ENCODE measurements around the gene FAM78A.

Gene FAM78A

GRCh38 chr9:131310833-131311554 lies 34.7 kb upstream of the FAM78A start:
- H3K4me3 ChIP-seq (ENCODE audit: low read depth, low read length): no peak overlapping the region
- H4K12ac ChIP-seq (ENCODE audit: low read depth, low read length): no peak overlapping the region
- no peaks in the 10 kb centered on the region for H3K36me3 ChIP-seq (ENCODE audit: control insufficient read depth in 1 of 2, insufficient read depth in 2 of 2, low read length in 2 of 2)
- no peak overlapping the region for H2BK5ac ChIP-seq (ENCODE audit: low read depth, low read length, poor library complexity)
- no peak overlapping the region for H3K27ac ChIP-seq (ENCODE audit: low read depth, low read length)
- H3K4me1 ChIP-seq (ENCODE audit: control insufficient read depth in 1 of 2, insufficient read depth in 2 of 2, low read length in 2 of 2): peaks cover 0 to 3% of the 10 kb centered on the region in 2 experiments
- no peak overlapping the region for H2BK12ac ChIP-seq (ENCODE audit: low read length)
- H3K14ac ChIP-seq (ENCODE audit: low read length): no peak overlapping the region
- no peak overlapping the region for H3K23ac ChIP-seq (ENCODE audit: low read length)
- no peak overlapping the region for H3K4ac ChIP-seq (ENCODE audit: low read depth, low read length)
- no peak overlapping the region for H2BK120ac ChIP-seq (ENCODE audit: insufficient read depth, low read length, poor library complexity)
- peak in 1 of 2 donors; percentile 50 for DNase-seq
- H3K9me3 ChIP-seq (ENCODE audit: insufficient read depth, low read depth, low read length): peaks cover under 1% of the 10 kb centered on the region
- no peak overlapping the region for H4K8ac ChIP-seq (ENCODE audit: low read depth, low read length)
- H3K4me2 ChIP-seq (ENCODE audit: low read length): no peak overlapping the region
- H2AK5ac ChIP-seq (ENCODE audit: low read length): no peak overlapping the region
- no peaks in the 10 kb centered on the region for H3K79me1 ChIP-seq (ENCODE audit: low read length)
- WGBS (ENCODE audit: extremely low coverage, insufficient coverage, insufficient read length): no CpG with 5 or more reads among the region's 20 CpGs
- no peak overlapping the region for H4K91ac ChIP-seq (ENCODE audit: low read depth, low read length)
- no peak overlapping the region for H3K9ac ChIP-seq (ENCODE audit: low read length)
- no peaks in the 10 kb centered on the region for H3K27me3 ChIP-seq (ENCODE audit: insufficient read depth, low read length)
- H2AFZ ChIP-seq (ENCODE audit: insufficient read depth, low read length, poor library complexity): no peak overlapping the region
- no peak overlapping the region for H3K18ac ChIP-seq (ENCODE audit: low read length)
- no peaks in the 10 kb centered on the region for H3K79me2 ChIP-seq (ENCODE audit: control insufficient read depth, insufficient read depth, low read length, poor library complexity)

- WGBS (ENCODE audit: extremely low coverage, insufficient coverage, insufficient read length): no CpG with 5 or more reads among the region's 18 CpGs
- no peak overlapping the region for H3K23ac ChIP-seq (ENCODE audit: low read length)
- no peak overlapping the region for H2BK120ac ChIP-seq (ENCODE audit: insufficient read depth, low read length, poor library complexity)
- H2BK5ac ChIP-seq (ENCODE audit: low read depth, low read length, poor library complexity): no peak overlapping the region
- H4K91ac ChIP-seq (ENCODE audit: low read depth, low read length): no peak overlapping the region
- peak in 1 of 2 donors; percentile 68 for DNase-seq
- H3K14ac ChIP-seq (ENCODE audit: low read length): no peak overlapping the region
- no peak overlapping the region for H2BK12ac ChIP-seq (ENCODE audit: low read length)
- H2AK5ac ChIP-seq (ENCODE audit: low read length): no peak overlapping the region
- H3K27me3 ChIP-seq (ENCODE audit: insufficient read depth, low read length): no peaks in the 10 kb centered on the region
- H3K36me3 ChIP-seq (ENCODE audit: control insufficient read depth in 1 of 2, insufficient read depth in 2 of 2, low read length in 2 of 2): no peaks in the 10 kb centered on the region
- H3K79me2 ChIP-seq (ENCODE audit: control insufficient read depth, insufficient read depth, low read length, poor library complexity): no peaks in the 10 kb centered on the region
- no peak overlapping the region for H3K4ac ChIP-seq (ENCODE audit: low read depth, low read length)
- H3K9me3 ChIP-seq (ENCODE audit: insufficient read depth, low read depth, low read length): no peaks in the 10 kb centered on the region
- no peak overlapping the region for H4K12ac ChIP-seq (ENCODE audit: low read depth, low read length)
- no peak overlapping the region for H3K4me3 ChIP-seq (ENCODE audit: low read depth, low read length)
- H4K8ac ChIP-seq (ENCODE audit: low read depth, low read length): no peak overlapping the region
- no peak overlapping the region for H3K4me2 ChIP-seq (ENCODE audit: low read length)
- no peaks in the 10 kb centered on the region for H3K79me1 ChIP-seq (ENCODE audit: low read length)
- no peak overlapping the region for H2AFZ ChIP-seq (ENCODE audit: insufficient read depth, low read length, poor library complexity)
- peaks cover 2 to 8% of the 10 kb centered on the region in 2 experiments for H3K4me1 ChIP-seq (ENCODE audit: control insufficient read depth in 1 of 2, insufficient read depth in 2 of 2, low read length in 2 of 2)
- H3K18ac ChIP-seq (ENCODE audit: low read length): no peak overlapping the region
- H3K9ac ChIP-seq (ENCODE audit: low read length): no peak overlapping the region
- H3K27ac ChIP-seq (ENCODE audit: low read depth, low read length): no peak overlapping the region
Observed at GRCh38 chr9:131309530-131310276, 33.4 kb upstream of the FAM78A start.

DNA sequence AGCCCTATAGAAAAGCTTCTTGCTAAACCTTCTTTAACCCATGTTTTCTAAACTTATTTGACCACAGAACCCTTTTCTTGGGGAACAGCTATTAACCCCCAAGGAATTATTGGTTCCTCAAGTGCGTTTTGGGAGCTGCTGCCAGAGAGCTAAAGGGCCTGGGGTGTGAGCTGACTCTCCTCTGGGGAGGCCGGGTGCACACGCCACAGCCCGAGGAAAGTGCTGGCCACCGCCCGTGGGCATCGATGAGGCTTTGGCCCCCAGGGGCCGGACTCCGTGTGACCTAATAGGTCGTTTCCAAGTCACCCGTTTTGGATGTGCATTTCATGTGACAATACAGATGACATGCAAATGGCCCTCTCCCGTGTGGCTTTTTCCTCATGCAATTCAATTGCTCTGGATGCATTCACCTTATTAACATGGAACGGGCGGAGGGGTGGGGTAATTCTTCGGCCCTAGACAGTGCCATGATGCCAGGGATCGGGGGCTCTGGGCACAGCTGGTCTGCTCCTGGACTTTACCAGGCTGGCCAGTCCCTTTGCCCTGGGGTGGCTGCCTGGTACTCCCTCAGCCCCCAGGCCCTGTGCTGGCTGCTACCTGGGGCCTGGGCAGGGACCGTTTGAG lies 32.7 kb upstream of the FAM78A start:
- H3K23ac ChIP-seq (ENCODE audit: low read length): no peak overlapping the region
- DNase-seq: no peak
- H2BK120ac ChIP-seq (ENCODE audit: insufficient read depth, low read length, poor library complexity): no peak overlapping the region
- no peak overlapping the region for H2AK5ac ChIP-seq (ENCODE audit: low read length)
- no peak overlapping the region for H2BK12ac ChIP-seq (ENCODE audit: low read length)
- H2BK5ac ChIP-seq (ENCODE audit: low read depth, low read length, poor library complexity): no peak overlapping the region
- no peaks in the 10 kb centered on the region for H3K27me3 ChIP-seq (ENCODE audit: insufficient read depth, low read length)
- no peaks in the 10 kb centered on the region for H3K79me2 ChIP-seq (ENCODE audit: control insufficient read depth, insufficient read depth, low read length, poor library complexity)
- H3K4ac ChIP-seq (ENCODE audit: low read depth, low read length): no peak overlapping the region
- no peak overlapping the region for H3K18ac ChIP-seq (ENCODE audit: low read length)
- peaks cover 2% of the 10 kb centered on the region for H3K79me1 ChIP-seq (ENCODE audit: low read length)
- H3K4me3 ChIP-seq (ENCODE audit: low read depth, low read length): no peak overlapping the region
- H3K9me3 ChIP-seq (ENCODE audit: insufficient read depth, low read depth, low read length): no peaks in the 10 kb centered on the region
- no peak overlapping the region for H4K8ac ChIP-seq (ENCODE audit: low read depth, low read length)
- H2AFZ ChIP-seq (ENCODE audit: insufficient read depth, low read length, poor library complexity): no peak overlapping the region
- peaks cover 5 to 14% of the 10 kb centered on the region in 2 experiments for H3K4me1 ChIP-seq (ENCODE audit: control insufficient read depth in 1 of 2, insufficient read depth in 2 of 2, low read length in 2 of 2)
- H3K14ac ChIP-seq (ENCODE audit: low read length): no peak overlapping the region
- WGBS (ENCODE audit: extremely low coverage, insufficient coverage, insufficient read length): no CpG with 5 or more reads among the region's 17 CpGs
- H4K12ac ChIP-seq (ENCODE audit: low read depth, low read length): no peak overlapping the region
- H3K27ac ChIP-seq (ENCODE audit: low read depth, low read length): no peak overlapping the region
- no peaks in the 10 kb centered on the region for H3K36me3 ChIP-seq (ENCODE audit: control insufficient read depth in 1 of 2, insufficient read depth in 2 of 2, low read length in 2 of 2)
- no peak overlapping the region for H4K91ac ChIP-seq (ENCODE audit: low read depth, low read length)
- H3K9ac ChIP-seq (ENCODE audit: low read length): no peak overlapping the region
- no peak overlapping the region for H3K4me2 ChIP-seq (ENCODE audit: low read length)

- Histone ChIP-seq H4K91ac (ENCODE audit: low read depth, low read length) (no peak overlapping the region), H3K79me2 (ENCODE audit: control insufficient read depth, insufficient read depth, low read length, poor library complexity) (no peaks in the 10 kb centered on the region), H3K4ac (ENCODE audit: low read depth, low read length) (no peak overlapping the region), H3K14ac (ENCODE audit: low read length) (no peak overlapping the region), H3K27me3 (ENCODE audit: insufficient read depth, low read length) (no peaks in the 10 kb centered on the region), H3K4me2 (ENCODE audit: low read length) (no peak overlapping the region), H4K8ac (ENCODE audit: low read depth, low read length) (no peak overlapping the region), H2BK5ac (ENCODE audit: low read depth, low read length, poor library complexity) (no peak overlapping the region), H3K9me3 (ENCODE audit: insufficient read depth, low read depth, low read length) (no peaks in the 10 kb centered on the region), H3K18ac (ENCODE audit: low read length) (no peak overlapping the region), H2BK120ac (ENCODE audit: insufficient read depth, low read length, poor library complexity) (no peak overlapping the region), H3K9ac (ENCODE audit: low read length) (no peak overlapping the region), H3K27ac (ENCODE audit: low read depth, low read length) (no peak overlapping the region), H2AFZ (ENCODE audit: insufficient read depth, low read length, poor library complexity) (no peak overlapping the region), H3K23ac (ENCODE audit: low read length) (no peak overlapping the region), H4K12ac (ENCODE audit: low read depth, low read length) (no peak overlapping the region), H3K79me1 (ENCODE audit: low read length) (peaks cover 2% of the 10 kb centered on the region), H3K36me3 (ENCODE audit: control insufficient read depth in 1 of 2, insufficient read depth in 2 of 2, low read length in 2 of 2) (no peaks in the 10 kb centered on the region), H3K4me3 (ENCODE audit: low read depth, low read length) (no peak overlapping the region), H2BK12ac (ENCODE audit: low read length) (no peak overlapping the region), H3K4me1 (ENCODE audit: control insufficient read depth in 1 of 2, insufficient read depth in 2 of 2, low read length in 2 of 2) (peaks cover 6 to 15% of the 10 kb centered on the region in 2 experiments), H2AK5ac (ENCODE audit: low read length) (no peak overlapping the region)
- no peak for DNase-seq
- no CpG with 5 or more reads among the region's 11 CpGs for WGBS (ENCODE audit: extremely low coverage, insufficient coverage, insufficient read length)
Observed at GRCh38 chr9:131308452-131308851, 32.1 kb upstream of the FAM78A start.
